OCI-LY7 (cell line): ENCODE measurements around the gene TPM4.

Experiments used
- EZH2phosphoT487 ChIP-seq: fragments of 200-600 bp; sonication (generic); IDR thresholded peaks from 2 replicates; pipeline ENCODE4 v1.6.1; 2018; ENCODE audit warnings: low read depth, borderline replicate concordance, mild to moderate bottlenecking, mixed run types, antibody characterized with exemption, low read length, moderate library complexity, mixed read lengths
- TF ChIP-seq, protein P1 (sequence below): fragments of 200-600 bp; sonication (generic); conservative IDR thresholded peaks from 2 replicates; pipeline ENCODE4 v1.5.1; 2014; ENCODE audit warnings: mild to moderate bottlenecking, antibody characterized with exemption, low read length, moderate library complexity, mixed read lengths

- TF ChIP-seq, protein P1, sequence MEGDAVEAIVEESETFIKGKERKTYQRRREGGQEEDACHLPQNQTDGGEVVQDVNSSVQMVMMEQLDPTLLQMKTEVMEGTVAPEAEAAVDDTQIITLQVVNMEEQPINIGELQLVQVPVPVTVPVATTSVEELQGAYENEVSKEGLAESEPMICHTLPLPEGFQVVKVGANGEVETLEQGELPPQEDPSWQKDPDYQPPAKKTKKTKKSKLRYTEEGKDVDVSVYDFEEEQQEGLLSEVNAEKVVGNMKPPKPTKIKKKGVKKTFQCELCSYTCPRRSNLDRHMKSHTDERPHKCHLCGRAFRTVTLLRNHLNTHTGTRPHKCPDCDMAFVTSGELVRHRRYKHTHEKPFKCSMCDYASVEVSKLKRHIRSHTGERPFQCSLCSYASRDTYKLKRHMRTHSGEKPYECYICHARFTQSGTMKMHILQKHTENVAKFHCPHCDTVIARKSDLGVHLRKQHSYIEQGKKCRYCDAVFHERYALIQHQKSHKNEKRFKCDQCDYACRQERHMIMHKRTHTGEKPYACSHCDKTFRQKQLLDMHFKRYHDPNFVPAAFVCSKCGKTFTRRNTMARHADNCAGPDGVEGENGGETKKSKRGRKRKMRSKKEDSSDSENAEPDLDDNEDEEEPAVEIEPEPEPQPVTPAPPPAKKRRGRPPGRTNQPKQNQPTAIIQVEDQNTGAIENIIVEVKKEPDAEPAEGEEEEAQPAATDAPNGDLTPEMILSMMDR, result no peak
- no peak for TF ChIP-seq EZH2phosphoT487
Observed at GRCh38 chr19:16043156-16043757, 33.0 kb upstream of the TPM4 start.
